Umbilical cord (tissue), 2 donors: Measurements from ENCODE around the gene METTL26. TPM values are rescaled to one million over a fixed set of nuclear protein-coding genes. Genes with fewer than 3 reads are reported as not detected.
A peak's percentile ranks its signal among the peaks of the same experiment; 100 is the strongest.

Experiments
- DNase-seq: peaks from one replicate; pipeline ENCODE4 v3.0.0-alpha.2; 2015; ENCODE audit warnings: low spot score
- total RNA-seq: library from RNA; depleted of rRNA; stranded (reverse); fragments of >200 nt; gene quantifications from one replicate; pipeline ENCODE4 v1.2.3, GENCODE V29; 2014; ENCODE audit warnings: low replicate concordance; ENCODE audit not compliant: insufficient read depth

METTL26 gene
- total RNA-seq, 1 donor from 2014 or later = 48.6 TPM

DNA sequence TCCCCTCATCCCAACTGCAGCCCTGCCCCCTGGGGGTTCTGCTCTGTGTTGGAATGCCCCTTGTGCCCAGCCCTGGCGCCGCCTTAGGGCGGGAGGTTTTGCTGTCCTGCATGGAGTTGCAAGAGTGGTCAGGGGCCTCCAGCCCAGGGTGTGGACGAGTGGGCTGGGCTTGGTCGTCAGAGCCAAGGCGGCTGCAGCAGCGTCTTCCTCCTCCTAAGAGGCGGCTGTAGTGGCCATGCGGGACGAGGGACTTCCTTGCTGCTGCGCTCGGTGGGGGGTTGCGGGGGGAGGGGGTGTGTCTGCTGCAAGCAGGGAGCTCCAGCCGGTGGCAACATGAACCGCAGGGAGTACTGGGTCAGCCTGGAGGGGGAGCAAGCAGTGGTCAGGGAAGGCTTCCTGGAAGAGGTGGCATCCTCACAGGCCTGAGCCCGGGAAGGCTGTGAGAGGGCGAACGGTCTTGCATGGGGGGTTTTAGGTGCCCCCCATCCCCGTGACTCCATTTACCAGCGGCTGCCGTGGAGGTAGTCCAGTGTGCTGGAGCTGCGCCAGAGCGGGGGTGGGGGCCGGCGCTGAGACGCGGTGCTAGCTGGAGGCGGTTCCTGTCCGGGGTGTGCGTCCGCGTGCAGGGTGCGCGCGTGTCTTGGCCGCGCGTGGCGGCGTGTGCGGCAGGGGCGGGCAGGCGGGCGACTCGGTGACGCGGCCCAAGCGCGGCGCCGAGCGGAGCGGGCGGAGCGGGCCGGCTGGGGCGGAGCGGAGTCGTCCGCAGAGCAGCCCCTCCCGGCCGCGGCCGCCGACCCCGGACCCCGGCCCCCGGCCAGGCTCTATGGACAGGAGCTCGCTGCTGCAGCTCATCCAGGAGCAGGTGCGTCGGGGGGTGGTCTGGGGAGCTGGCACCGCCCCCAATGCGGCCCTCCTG lies 39.1 kb upstream of the METTL26 start, which contains the start of gene RHBDL1:
Gene RHBDL1, plus strand, starts transcription at position 704 of the 916 bp plus-strand sequence. Its CDS starts 120 bp downstream, at position 824.
- peak; percentile 32 for DNase-seq

DNA sequence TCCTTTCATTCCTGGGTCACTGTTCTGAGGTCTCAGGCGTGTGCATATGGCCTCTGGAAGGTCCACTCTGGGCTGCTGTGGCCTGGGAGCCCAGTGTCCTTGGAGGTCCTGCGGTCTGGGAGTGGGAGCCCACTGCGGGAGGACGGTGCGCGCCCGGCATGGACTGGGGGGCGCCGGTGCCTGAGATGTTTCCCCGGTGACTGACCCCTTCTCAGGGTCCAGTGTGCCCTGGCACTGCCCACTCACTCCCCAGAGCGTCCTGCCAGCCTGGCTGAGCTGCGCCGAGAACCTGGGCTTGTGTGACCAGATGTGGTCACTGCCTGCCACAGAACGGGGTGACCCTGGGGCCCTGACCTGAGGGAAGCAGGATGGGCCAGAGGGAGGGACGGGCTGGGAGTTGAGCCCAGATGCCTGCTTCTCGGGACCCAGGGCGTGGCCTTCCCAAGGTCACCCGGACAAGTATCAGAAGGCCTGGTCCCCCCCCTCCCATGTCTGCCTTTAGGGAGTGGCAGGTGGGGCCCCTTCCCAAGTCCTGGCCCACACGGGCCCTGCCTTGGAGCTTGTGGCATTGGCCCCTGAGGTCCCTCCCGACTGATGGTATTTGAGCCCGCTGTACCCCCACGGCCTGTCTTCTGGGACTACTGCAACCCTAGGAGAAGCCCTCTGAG lies 38.2 kb upstream of the METTL26 start:
- DNase-seq = no peak

DNA sequence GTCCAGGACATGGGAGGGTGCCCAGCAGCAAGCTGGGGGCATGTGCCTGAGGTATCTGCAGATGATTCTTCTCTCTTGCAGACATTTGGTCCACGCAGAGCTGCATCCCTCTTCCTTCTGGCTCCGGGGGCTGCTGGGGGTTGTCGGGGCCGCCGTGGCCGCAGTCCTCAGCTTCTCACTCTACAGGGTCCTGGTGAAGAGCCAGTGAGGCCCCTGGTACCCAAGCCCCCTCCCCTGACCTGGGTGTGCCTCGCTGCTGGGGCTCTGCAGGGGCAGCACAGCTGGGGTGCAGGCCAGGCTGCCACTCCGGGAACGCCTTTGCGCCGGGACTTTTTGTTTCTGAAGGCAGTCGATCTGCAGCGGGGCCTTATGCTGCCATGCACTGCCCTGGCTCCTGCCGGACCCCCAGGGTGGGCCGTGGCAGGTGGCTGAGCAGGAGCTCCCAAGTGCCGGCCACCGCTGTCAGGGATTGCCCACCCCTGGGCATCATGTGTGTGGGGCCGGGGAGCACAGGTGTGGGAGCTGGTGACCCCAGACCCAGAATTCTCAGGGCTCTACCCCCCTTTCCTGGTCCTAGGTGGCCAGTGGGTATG lies 37.4 kb upstream of the METTL26 start:
- no peak for DNase-seq

DNA sequence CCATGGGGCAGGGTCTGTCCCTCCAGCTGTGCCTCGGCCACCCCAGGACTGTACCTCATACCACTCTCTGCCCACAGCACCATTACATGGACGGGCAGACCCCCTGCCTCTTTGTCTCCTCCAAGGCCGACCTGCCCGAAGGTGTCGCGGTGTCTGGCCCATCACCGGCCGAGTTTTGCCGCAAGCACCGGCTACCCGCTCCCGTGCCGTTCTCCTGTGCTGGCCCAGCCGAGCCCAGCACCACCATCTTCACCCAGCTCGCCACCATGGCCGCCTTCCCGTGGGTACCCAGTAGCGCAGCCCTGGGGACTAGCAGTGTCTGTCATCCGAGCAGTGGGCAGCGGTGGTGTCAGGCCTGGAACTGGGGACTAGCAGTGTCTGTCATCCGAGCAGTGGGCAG lies 36.7 kb upstream of the METTL26 start:
- no peak for DNase-seq

DNA sequence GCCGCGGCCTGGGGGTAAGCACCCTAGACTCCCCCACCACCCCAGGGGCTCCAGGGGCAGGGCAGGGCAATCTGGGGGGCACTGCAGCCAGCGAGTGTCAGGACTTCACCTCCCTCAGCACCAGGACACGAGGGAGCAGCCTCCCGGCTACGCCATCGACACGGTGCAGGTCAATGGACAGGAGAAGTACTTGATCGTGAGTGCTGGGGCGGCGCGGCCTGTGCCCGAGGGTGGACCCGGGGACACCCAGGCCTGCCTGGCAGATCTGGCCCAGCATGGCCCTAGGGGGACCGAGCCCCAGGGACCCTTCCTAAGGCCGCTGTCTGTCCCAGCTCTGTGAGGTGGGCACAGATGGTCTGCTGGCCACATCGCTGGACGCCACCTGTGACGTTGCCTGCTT lies 36.3 kb upstream of the METTL26 start:
- DNase-seq = no peak

DNA sequence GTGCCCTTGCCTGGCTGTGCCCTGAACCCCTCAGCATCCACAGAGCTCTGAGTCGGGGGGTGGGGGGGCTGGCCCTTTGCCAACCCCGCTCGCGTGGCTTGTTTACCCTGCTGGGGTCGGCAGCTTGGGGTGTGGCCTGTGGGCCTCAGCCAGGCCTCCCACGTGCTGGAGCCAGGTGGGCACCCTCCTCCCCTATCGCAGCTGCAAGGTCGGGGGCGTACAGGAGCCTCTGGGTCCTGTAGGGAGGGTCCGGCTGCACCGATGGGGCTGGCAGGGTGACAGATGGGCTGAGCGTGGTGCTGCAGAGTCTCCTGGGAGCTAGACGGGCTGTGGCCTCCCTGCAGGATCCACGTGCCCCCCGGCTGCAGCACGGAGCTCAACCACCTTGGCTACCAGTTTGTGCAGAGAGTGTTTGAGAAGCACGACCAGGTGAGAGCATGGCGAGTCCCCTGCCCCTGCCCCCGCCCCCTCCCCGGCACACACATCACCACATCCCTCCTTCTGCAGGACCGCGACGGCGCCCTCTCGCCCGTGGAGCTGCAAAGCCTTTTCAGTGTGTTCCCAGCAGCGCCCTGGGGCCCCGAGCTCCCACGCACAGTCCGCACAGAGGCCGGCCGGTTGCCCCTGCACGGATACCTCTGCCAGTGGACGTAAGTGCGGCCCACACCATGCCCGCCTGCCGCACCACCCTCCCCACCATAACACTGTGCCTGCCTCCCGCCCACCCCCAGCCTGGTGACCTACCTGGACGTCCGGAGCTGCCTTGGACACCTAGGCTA lies 35.4 kb upstream of the METTL26 start:
- DNase-seq = no peak

DNA sequence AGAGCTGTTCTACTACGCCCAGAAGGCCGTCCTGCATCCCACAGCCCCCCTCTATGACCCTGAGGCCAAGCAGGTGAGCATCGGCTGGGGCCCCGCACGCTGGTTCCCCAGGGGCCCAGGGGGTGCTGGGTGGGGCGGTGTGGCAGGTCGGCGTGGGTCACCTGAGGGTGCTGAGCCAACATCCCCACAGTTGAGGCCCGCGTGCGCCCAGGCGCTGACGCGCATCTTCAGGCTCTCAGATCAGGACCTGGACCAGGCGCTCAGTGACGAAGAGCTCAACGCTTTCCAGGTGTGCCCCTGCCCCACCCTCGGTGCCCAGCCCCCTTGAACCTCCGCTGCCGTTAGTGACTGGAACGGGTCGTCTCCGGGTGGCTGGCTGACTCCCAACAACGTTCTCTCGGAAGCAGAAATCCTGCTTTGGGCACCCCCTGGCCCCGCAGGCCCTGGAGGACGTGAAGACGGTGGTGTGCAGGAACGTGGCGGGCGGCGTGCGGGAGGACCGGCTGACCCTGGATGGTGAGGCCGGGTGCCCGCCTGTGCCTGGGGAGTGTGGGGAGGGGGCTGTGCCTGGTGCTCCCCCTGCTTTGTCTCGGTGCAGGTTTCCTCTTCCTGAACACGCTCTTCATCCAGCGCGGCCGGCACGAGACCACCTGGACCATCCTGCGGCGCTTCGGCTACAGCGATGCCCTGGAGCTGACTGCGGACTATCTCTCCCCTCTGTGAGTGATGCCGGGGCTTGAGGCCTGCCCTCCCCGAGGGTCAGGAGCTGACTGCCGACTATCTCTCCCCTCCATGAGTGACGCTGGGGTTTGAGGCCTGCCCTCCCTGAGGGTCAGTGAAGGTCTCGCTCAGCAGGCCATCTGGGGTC lies 34.6 kb upstream of the METTL26 start:
- DNase-seq = no peak

DNA sequence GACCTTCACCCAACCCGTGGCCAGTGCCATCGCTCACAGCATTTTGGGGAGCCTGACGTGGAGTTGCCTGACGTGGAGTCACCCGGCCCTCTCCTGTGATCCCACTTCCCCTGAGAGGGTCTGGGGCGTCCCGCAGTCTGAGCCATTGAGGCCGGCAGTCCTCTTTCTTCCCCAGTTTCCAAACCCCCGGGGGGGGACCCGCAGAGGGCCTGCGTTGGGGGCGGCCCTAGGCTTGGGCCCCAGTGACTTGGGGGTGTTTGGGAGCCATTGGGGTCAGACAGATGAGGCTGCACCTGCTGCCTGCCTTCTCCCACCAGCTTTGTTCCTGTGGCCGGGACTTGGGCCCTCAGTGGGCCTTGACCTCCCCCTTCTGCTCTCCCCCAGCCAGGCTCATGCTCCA lies 33.6 kb upstream of the METTL26 start:
- no peak for DNase-seq

DNA sequence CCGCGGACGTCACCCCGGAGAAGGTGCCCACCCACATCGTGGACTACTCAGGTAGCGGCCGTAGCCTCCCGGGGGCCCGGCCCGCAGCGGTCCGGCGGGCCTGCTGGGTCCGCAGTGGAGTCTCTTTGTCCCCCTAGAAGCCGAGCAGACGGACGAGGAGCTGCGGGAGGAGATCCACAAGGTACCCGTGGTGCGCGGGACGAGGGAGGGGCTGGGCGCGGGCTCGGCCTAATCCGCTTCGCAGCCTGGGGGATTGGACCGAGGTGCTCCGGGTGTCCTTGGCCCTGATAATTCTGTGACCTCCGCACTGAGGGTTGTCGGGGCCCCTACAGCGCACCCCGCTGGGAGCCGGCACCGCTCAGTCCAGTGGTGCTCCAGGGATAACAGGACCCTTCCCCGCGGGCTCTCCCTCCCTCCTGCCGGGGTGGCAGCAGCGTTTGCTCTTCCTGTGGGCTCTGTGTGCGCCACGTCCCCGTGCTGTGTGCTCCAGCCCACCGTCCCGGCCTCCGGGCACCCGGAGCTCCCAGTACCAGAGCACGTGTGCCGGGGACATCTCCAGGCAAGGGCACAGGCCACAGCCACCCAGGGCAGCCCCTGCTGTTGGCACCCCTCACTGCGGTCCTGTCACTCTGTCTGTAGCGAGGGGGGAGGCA lies 32.5 kb upstream of the METTL26 start:
- DNase-seq = no peak

DNA sequence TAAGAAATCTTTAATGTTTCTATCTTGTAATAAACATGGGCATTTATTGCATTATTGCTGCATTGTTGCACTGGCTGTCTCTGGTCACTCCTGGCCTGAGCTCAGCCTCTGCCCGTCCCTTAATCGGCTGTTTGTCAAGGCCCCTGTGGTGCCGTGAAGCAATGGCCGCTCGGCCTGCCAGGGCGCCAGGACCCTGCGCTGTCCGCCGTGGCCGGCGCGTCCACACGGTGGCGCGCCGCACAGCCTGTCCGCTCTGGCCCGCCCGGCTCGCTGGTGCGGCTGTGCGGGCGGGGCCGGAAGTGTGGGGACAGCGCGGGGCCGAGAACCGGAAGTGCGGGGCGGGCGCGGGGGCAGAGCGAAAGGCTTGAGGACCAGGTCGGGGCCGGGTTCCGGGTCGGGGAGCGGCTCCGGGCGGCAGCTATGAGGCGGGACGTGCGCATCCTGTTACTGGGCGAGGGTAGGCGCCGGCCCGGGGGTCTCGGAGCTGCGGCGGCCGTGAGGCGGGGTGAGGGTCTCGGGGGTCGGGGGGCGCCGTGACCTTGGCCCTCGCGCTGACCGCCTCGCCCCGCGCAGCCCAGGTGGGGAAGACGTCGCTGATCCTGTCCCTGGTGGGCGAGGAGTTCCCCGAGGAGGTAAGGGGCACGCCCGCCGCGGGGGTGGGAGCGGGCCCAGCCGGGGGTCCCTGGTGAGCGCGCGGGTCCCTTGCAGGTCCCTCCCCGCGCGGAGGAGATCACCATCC lies 31.8 kb upstream of the METTL26 start, which contains the start of gene RHOT2:
Gene RHOT2, plus strand, starts transcription at position 353 of the 739 bp plus-strand sequence. Its CDS starts 68 bp downstream, at position 421.
- DNase-seq = peak; percentile 94

DNA sequence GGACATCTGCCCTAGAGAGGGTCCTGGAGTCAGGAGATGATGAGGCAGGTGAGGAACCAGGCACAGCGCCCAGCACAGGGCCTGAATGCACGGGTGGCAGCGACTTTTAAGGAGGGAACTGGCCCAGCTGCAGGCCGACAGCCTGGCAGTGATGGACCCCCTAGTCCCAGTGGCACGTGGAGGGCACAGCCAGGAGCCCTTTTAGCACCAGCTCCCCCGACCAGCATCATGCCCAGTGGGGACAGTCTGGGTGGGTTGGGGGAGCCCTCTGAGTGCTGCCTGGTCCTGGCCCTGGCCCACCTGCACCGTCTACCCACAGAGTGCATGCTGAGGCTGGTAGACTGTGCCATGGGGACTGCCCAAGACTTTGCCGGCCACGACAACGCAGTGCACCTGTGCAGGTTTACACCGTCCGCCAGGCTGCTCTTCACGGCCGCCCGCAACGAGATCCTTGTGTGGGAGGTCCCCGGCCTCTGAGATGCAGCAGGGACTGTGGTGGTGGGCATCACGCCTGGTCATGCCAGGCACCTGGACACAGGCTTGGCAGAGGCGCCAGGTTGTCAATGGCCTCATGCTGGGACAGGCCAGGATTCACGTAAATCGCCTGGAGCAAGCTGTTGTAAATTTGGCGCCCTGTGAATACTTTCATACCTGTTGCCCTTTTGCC lies 31.1 kb upstream of the METTL26 start:
- no peak for DNase-seq

DNA sequence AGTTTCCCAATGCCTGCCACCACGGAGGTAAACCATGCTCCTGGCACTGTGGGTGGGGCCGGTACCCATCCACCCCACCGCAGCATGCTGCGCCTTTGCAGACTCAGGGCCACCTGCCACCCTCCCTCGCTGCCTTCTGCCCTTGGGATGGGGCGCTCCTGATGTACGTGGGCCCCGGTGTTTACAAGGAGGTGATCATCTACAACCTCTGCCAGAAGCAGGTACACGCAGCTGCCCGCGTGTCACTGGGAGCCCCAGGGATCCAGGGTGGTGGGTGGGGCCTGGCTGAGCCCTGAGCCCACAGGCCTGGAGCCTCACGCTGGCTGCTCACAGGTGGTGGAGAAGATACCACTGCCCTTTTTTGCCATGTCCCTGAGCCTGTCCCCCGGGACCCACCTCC lies 30.5 kb upstream of the METTL26 start:
- no peak for DNase-seq

DNA sequence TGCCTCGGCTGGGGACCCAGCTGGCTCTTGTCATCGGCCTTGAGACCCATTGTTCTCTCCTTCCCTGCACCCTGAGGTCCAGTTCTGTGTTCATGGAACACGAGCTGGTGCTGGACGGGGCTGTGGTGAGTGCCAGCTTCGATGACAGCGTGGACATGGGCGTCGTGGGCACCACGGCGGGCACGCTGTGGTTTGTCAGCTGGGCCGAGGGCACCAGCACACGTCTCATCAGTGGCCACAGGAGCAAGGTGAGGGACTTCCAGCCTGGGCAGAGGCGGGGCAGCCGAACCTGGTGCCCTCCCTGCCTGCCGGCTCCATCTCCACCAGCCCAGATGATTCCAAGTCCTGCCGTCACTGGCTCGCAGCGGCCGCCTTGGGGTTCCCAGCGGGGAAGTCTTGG lies 26.5 kb upstream of the METTL26 start:
- no peak for DNase-seq

DNA sequence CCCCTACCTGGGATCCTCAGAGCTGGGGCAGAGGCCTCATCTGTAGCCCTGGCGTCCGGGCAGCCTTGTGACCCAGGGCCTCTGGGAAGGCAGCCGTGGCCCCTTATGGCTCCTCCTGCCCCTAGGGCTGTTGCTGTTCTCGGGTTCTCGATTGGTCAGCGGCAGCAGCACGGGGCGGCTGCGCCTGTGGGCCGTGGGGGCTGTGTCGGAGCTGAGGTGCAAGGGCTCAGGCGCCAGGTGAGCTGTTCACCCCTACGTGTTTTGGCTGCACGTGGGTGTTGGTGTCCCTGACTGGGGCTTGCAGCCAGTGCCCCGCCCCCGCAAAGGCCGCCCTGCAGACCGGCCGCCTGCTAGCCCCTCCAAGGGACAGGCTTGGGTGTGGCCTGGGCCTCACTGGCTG lies 26.0 kb upstream of the METTL26 start:
- DNase-seq = no peak

DNA sequence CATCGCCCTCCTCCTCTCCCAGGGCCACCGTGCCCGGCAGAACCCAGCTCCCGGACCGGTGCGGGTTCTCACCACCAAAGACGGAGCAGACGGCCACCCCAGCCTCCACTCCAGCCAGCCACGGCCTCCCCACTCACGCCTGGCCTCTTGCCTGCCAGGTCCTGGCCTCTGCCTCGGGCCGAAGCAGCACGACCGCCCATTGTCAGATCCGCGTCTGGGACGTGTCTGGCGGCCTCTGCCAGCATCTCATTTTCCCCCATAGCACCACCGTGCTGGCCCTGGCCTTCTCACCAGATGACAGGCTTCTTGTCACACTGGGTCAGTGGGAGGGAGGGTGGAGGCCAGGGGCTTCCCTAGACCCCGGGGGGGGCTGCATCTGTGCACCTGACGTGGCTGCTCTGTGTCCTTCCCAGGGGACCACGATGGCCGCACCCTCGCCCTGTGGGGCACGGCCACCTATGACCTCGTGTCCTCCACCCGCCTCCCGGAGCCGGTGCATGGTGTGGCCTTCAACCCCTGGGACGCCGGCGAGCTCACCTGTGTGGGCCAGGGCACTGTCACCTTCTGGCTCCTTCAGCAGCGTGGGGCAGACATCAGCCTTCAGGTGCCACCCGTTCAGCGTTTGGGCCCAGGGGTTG lies 25.2 kb upstream of the METTL26 start:
- no peak for DNase-seq

DNA sequence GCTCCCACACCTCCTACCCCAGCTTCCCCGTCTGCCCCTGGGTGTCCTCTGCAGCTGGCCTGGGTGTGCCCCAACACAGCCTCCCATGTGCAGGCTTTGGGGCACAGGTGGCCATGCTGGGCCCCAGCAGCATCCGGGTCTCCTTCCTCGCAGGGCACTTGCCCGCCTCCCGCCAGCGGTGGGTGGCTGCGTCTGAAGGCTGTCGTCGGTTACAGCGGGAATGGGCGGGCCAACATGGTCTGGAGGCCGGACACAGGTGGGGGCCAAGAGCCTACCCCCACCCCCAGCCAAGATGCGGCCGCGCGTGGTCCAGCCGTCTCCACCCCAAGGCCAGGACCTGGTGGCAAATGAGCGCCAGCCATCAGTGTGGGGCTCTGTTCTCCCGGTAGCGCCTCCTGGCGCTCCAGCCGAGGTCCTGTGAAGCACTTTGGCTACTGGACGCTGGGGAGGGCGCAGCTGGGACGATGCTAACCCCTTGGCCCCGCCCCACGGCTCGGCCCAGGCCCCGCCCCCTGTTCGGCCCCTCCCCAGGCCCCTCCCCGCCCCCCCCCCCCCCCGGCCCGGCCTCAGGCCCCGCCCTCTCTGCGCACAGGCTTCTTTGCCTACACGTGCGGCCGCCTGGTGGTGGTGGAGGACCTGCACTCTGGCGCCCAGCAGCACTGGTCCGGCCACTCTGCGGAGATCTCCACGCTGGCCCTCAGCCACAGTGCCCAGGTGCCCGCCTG lies 24.5 kb upstream of the METTL26 start:
- DNase-seq = peak; percentile 66

DNA sequence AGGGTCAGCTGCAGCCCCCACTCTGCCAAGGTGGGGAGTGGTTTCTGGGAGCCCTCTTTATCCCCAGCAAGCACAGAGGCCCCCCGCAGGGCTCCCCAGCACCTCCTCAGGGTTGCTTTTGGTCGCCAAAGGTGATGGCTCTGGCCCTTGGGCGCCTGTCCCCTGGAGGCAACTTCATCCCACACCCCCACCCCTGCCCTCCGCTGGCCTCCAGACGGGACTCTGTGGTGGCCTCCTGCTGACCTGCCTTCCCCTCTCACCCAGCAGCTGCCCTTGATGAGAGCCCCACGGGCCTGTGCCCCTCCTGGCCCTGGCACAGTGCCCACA lies 24.0 kb upstream of the METTL26 start:
- DNase-seq = no peak

DNA sequence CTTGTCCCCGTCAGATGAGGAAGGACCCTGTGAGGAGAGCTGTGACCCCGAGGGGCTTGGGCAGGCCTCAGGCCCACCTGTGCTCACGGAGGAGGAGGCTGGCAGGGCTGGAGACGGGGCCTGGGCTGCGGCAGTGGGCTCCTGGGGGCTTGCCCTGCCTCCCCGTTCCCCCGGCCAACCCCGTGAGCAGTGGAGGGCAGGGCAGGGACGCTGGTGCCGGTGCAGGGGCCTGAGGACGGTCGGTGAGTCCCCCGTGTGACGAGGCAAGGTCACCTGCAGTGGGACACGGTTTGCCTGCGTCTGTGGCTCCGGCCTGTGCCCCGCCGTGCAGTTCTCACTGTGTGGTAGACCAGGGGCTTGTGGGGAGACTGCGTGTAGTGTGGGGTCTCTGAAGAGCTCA lies 23.5 kb upstream of the METTL26 start:
- DNase-seq = no peak
